HG02610 (cell line): ENCODE data around the gene WNT1.

ENCODE experiments used
- ATAC-seq: cut with Tn5 transposase; IDR thresholded peaks from one replicate; pipeline ENCODE4 v1.9.1; 2021; ENCODE audit warnings: mild to moderate bottlenecking, moderate library complexity; ENCODE audit not compliant: unreplicated experiment

The WNT1 gene

GRCh38 chr12:48999371-49000131 is 21.4 kb downstream of the WNT1 start, which contains the start of gene DDN:
TSS of gene DDN (minus strand) at chr12:48999375. CDS start at chr12:48999287, 88 bp downstream.
- ATAC-seq: peak; percentile 29

- ATAC-seq: no peak
Measured at GRCh38 chr12:49000346-49000745, 22.2 kb downstream of the WNT1 start.

- no peak for ATAC-seq
Measured at GRCh38 chr12:49008943-49009342, 30.8 kb downstream of the WNT1 start.

- ATAC-seq: no peak
Measured at GRCh38 chr12:49010092-49010668, 32.1 kb downstream of the WNT1 start.

GRCh38 chr12:49012739-49013138 is 34.6 kb downstream of the WNT1 start:
- no peak for ATAC-seq

GRCh38 chr12:49013428-49013827 is 35.3 kb downstream of the WNT1 start:
- ATAC-seq: no peak

- no peak for ATAC-seq
Measured at GRCh38 chr12:49014547-49014946, 36.4 kb downstream of the WNT1 start.

GRCh38 chr12:49015196-49015595 is 37.1 kb downstream of the WNT1 start:
- ATAC-seq: no peak

GRCh38 chr12:49017891-49018260 is 39.8 kb downstream of the WNT1 start:
- ATAC-seq: peak; percentile 3

- ATAC-seq: peak; percentile 89
Measured at GRCh38 chr12:49018261-49019119, 40.4 kb downstream of the WNT1 start, which contains the start of gene PRKAG1. TSS of gene PRKAG1 (minus strand) at chr12:49018776. CDS start at chr12:49018740, 36 bp downstream.

- ATAC-seq: peak; percentile 12
Measured at GRCh38 chr12:49019120-49019430, 41.0 kb downstream of the WNT1 start.

GRCh38 chr12:49019443-49020324 is 41.6 kb downstream of the WNT1 start:
- no peak for ATAC-seq

GRCh38 chr12:49020441-49020840 is 42.3 kb downstream of the WNT1 start:
- ATAC-seq: no peak

GRCh38 chr12:49021292-49021915 is 43.3 kb downstream of the WNT1 start:
- ATAC-seq: no peak

GRCh38 chr12:49022558-49023178 is 44.5 kb downstream of the WNT1 start:
- ATAC-seq: no peak

GRCh38 chr12:49023812-49024211 is 45.7 kb downstream of the WNT1 start:
- no peak for ATAC-seq

GRCh38 chr12:49024543-49024942 is 46.4 kb downstream of the WNT1 start:
- ATAC-seq: no peak

GRCh38 chr12:49025463-49025862 is 47.3 kb downstream of the WNT1 start:
- no peak for ATAC-seq

- no peak for ATAC-seq
Measured at GRCh38 chr12:49026101-49026500, 48.0 kb downstream of the WNT1 start.
